HG02763 (cell line): ENCODE measurements around the gene GCNA.
"Not testable (repeated sequence)": the region's sequence is repeated elsewhere in the genome, so short reads cannot be mapped to it uniquely, and the experiment has no call there.

ENCODE experiments used
- ATAC-seq: cut with Tn5 transposase; IDR thresholded peaks from one replicate; pipeline ENCODE4 v1.9.1; 2021; ENCODE audit warnings: mild to moderate bottlenecking, moderate library complexity; ENCODE audit not compliant: unreplicated experiment

Gene GCNA

GRCh38 chrX:71556036-71556435, 22.2 kb upstream of the GCNA start:
- no peak for ATAC-seq

- ATAC-seq: no peak
These were observed 19.3 kb upstream of the GCNA start for GRCh38 chrX:71558920-71559319.

DNA sequence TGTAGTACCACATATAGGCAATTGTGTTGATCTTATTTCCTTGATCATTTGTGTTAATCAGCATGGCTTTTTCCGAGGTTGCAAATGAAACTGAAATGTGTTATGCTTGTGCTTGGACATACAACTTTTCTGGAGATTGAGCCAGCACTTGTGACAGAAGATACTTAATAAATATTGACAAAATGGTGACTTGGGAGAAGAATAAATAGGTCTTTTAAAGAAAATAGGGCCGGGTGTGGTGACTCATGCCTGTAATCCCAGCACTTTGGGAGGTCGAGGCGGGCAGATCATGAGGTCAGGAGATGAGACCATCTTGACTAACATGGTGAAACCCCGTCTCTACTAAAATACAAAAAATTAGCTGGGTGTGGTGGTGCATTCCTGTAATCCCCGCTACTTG, 18.5 kb upstream of the GCNA start:
- not testable (repeated sequence) for ATAC-seq

GRCh38 chrX:71563921-71564320, 14.3 kb upstream of the GCNA start:
- no peak for ATAC-seq

- ATAC-seq: no peak
These were observed 12.7 kb upstream of the GCNA start for GRCh38 chrX:71565474-71566041.

GRCh38 chrX:71571390-71571789, 6.8 kb upstream of the GCNA start:
- ATAC-seq: not testable (repeated sequence)

GRCh38 chrX:71573590-71573989, 4.6 kb upstream of the GCNA start:
- ATAC-seq: no peak

DNA sequence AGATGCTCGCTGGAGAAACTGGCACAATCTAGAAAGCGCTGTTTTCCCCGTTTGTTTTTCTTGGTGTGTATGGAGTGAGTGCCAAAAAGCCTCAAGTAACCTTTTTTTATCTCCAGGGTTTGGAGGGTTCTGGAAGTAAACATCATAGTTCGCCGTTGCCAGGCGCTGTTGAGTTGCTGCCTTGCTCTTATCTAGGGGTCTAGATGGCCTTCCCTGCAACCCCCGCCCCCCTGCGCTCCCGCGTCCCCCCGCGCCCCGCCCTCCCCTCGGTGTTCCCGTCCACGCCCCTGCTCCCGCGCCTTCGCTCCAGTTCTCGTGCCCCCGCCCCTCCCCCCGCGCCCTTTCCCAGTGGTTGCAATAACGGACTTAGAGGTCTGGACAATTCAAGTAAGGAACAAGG, 555 bp upstream of the GCNA start:
- ATAC-seq: no peak

- no peak for ATAC-seq
These were observed 1.1 kb downstream of the GCNA start for GRCh38 chrX:71579136-71579989.

GRCh38 chrX:71579990-71580380, 1.7 kb downstream of the GCNA start:
- no peak for ATAC-seq

DNA sequence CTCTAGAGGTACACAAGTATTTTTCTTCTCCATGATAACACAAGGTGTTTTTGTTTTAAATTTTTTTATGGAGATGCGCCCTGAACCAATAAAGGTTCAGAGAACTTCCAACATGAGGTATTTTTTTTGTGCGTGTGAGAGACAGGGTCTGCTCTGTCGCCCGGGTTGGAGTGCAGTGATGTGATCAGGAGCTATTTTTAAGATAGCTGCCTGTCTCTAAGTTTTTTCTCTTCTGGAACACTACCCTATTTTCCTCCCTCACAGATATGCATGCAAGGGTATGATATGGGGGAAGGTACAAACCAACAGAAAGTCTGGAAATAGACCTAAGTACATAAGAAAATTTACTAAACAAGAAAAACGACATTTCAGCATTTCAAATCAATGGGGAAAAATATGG, 3.0 kb downstream of the GCNA start:
- no peak for ATAC-seq

DNA sequence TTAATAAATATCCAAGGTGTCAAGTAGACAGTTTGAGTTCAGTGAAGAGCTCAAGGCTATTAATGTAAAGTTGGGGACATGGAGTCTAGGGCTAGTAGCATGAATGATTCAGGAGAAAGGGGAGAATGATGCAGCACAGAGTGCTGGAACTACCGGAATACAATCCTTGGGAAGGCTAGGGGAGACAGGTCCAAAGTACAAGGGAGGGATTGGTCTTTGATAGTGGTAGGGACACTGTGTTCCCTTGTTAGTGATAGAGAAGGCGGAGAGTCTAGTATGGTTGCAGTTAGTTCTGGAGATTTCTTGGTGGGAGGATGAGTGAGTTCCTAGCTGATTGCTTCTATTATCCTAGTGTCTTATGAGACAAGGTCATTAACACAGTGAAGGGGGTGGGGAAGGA, 8.7 kb downstream of the GCNA start:
- ATAC-seq: no peak

- not testable (repeated sequence) for ATAC-seq
These were observed 15.0 kb downstream of the GCNA start for GRCh38 chrX:71593210-71593609.

DNA sequence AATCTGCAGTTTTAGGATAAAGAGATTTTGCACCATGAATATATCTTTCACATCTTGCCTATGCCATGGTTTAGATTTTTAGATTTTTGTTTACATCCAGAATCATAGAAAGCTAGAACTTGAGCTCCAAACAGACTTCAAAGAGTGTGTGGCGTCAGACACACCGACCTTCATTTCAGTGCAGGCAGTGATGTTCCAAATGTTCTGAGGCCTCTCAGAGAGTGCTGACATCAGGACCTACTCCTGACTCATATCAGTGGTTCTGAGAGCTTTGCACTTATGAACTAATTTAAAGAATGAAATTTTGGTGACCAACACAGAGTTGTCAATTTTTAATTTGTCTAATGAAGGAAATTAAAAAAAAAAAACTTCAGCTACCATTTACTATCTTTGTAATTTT, 21.7 kb downstream of the GCNA start:
- ATAC-seq: no peak

- no peak for ATAC-seq
These were observed 25.4 kb downstream of the GCNA start for GRCh38 chrX:71603618-71604017.

DNA sequence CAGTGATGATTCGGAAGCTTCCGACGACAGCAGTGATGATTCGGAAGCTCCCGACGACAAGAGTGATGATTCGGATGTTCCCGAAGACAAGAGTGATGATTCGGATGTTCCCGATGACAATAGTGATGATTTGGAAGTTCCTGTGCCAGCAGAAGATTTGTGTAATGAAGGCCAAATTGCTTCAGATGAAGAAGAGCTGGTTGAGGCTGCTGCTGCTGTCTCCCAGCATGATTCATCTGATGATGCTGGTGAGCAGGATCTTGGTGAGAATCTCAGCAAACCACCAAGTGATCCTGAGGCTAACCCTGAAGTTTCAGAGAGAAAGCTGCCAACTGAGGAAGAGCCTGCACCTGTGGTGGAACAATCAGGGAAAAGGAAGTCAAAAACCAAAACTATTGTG, 25.9 kb downstream of the GCNA start:
- no peak for ATAC-seq

- no peak for ATAC-seq
These were observed 26.7 kb downstream of the GCNA start for GRCh38 chrX:71604796-71605568.

DNA sequence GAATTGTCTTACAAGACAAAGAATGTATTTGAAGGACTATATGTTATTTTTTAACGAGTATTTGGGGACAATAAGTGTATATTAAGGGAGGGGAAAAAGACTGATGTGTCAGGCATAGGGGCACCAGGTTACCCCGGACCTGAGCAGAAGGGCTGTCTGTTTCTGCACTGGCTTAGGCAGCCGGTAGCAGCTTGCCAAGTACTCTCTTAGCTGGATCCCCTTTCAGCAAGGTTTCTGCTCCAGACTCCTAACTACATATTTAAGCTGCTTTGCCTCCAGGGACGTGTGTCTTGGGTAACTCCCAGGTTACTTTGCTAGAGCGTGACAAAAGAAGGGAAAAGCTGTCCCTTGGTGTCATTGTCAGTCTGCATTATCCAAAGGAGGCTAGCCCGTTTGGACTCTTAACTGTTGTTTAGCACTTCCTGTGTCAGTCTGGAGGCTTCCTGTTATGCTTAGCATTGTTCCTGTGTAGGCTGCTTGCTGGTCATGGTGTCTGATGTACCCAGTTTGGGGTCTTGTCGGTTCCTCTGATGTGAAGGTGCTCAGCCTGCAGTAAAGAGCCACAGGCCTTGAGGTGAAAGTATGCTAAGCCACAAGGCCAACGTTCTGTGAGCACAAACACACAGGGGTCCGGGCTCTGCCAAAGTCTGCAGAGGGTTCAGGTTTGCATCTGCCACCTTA, 28.4 kb downstream of the GCNA start:
- ATAC-seq: no peak

DNA sequence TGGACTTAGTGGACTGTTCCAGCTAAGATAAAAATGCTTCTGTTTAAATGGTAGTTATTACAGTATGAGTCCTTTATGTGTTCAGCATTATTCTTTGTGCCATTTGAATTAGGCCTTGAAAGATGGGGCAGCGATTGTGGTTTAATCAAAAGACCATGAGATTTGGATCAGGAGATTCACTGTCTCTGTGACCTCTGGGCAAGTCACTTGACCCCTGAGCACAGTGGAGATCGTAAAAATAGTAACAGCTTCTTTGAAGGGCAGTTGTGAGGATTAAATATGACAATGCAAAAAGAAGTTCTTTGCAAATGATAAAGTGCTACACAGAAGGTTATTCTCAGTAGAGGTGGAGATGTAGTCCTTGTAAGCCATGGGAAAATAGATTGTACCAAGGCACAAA, 29.3 kb downstream of the GCNA start:
- no peak for ATAC-seq

GRCh38 chrX:71609095-71609750, 31.0 kb downstream of the GCNA start:
- no peak for ATAC-seq

DNA sequence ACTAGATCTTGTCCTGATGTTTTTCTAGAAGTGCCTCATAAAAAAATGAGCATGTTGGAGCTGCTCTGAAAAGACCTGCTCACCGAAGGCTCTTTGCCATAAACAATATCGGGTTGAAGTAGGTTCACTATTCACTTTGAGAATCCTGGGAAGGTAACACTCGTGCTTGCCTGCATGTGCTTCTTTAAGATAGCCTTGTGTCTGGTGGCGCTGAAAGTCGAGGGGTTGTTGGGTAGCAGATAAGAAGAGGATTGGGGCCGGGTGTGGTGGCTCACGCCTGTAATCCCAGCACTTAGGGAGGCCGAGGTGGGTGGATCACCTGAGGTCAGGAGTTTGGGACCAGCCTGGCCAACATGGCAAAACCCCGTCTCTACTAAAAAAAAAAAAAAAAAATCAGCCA, 33.5 kb downstream of the GCNA start:
- ATAC-seq: not testable (repeated sequence)
